KMS-11 (cell line): Measurements from ENCODE around the gene TRIM49.
"Not testable (repeated sequence)": the region's sequence is repeated elsewhere in the genome, so short reads cannot be mapped to it uniquely, and the experiment has no call there.

ENCODE experiments used
- H2AFZ ChIP-seq: fragments of 200-600 bp; sonication (generic); 2 replicates; pipeline ENCODE4 v1.6.1; 2016; ENCODE audit warnings: antibody characterized with exemption, mixed run types, low read depth
- H3K27ac ChIP-seq: fragments of 200-600 bp; sonication (generic); 2 replicates; pipeline ENCODE4 v1.6.1; 2016; ENCODE audit warnings: mild to moderate bottlenecking, mixed run types
- H3K27me3 ChIP-seq: fragments of 200-600 bp; sonication (generic); 2 replicates; pipeline ENCODE4 v1.6.1; 2017; ENCODE audit warnings: mild to moderate bottlenecking, low read depth, mixed run types, moderate library complexity; ENCODE audit not compliant: insufficient read depth
- H3K36me3 ChIP-seq: fragments of 200-600 bp; sonication (generic); 2 replicates; pipeline ENCODE4 v1.6.1; 2017; ENCODE audit warnings: mild to moderate bottlenecking, mixed run types; ENCODE audit not compliant: insufficient read depth
- H3K4me1 ChIP-seq: fragments of 200-600 bp; sonication (generic); 2 replicates; pipeline ENCODE4 v1.6.1; 2016; ENCODE audit warnings: mild to moderate bottlenecking, low read depth, mixed run types; ENCODE audit not compliant: poor library complexity, severe bottlenecking
- H3K4me2 ChIP-seq: fragments of 200-600 bp; sonication (generic); 2 replicates; pipeline ENCODE4 v1.7.0; 2016; ENCODE audit warnings: mild to moderate bottlenecking, mixed run types
- H3K4me3 ChIP-seq: fragments of 200-600 bp; sonication (generic); IDR thresholded peaks from 2 replicates; pipeline ENCODE4 v1.6.1; 2017; ENCODE audit warnings: low read depth, low read length, mixed read lengths; ENCODE audit not compliant: insufficient read depth
- H3K79me2 ChIP-seq: fragments of 200-600 bp; sonication (generic); 2 replicates; pipeline ENCODE4 v1.6.1; 2016; ENCODE audit warnings: low read depth, mixed run types; ENCODE audit not compliant: insufficient read depth
- H3K9ac ChIP-seq: fragments of 200-600 bp; sonication (generic); 2 replicates; pipeline ENCODE4 v1.6.1; 2016; ENCODE audit warnings: mild to moderate bottlenecking, mixed run types
- H4K20me1 ChIP-seq: fragments of 200-600 bp; sonication (generic); 2 replicates; pipeline ENCODE4 v1.6.1; 2016; ENCODE audit warnings: mild to moderate bottlenecking, mixed run types; ENCODE audit not compliant: insufficient read depth

The TRIM49 gene

GRCh38 chr11:89808475-89808874, at the start of gene TRIM49:
Gene TRIM49, minus strand, starts transcription at chr11:89808575. Its CDS starts 4,106 bp downstream, at chr11:89804469.
- H3K79me2 ChIP-seq, H3K27me3 ChIP-seq, H3K4me3 ChIP-seq, H3K9ac ChIP-seq, H3K4me2 ChIP-seq, H4K20me1 ChIP-seq, H3K36me3 ChIP-seq, H2AFZ ChIP-seq, H3K4me1 ChIP-seq, H3K27ac ChIP-seq: not testable (repeated sequence)

- not testable (repeated sequence) for H3K79me2 ChIP-seq, H3K4me1 ChIP-seq
Measured at GRCh38 chr11:89826694-89827093, 18.3 kb upstream of the TRIM49 start.

GRCh38 chr11:89820008-89820407, 11.6 kb upstream of the TRIM49 start:
- not testable (repeated sequence) for H3K9ac ChIP-seq, H4K20me1 ChIP-seq, H3K27me3 ChIP-seq, H3K4me2 ChIP-seq, H3K4me3 ChIP-seq, H3K36me3 ChIP-seq, H3K79me2 ChIP-seq, H2AFZ ChIP-seq, H3K4me1 ChIP-seq, H3K27ac ChIP-seq

More at GRCh38 chr11:89826694-89827093, 18.3 kb upstream of the TRIM49 start:
- not testable (repeated sequence) for H3K4me3 ChIP-seq, H4K20me1 ChIP-seq, H3K36me3 ChIP-seq, H3K27ac ChIP-seq, H3K4me2 ChIP-seq, H2AFZ ChIP-seq, H3K9ac ChIP-seq, H3K27me3 ChIP-seq

GRCh38 chr11:89813535-89813934, 5.2 kb upstream of the TRIM49 start:
- H3K79me2 ChIP-seq, H3K4me1 ChIP-seq, H4K20me1 ChIP-seq, H3K9ac ChIP-seq, H3K27me3 ChIP-seq, H3K27ac ChIP-seq, H3K4me2 ChIP-seq, H3K36me3 ChIP-seq, H2AFZ ChIP-seq, H3K4me3 ChIP-seq: not testable (repeated sequence)

- not testable (repeated sequence) for H3K4me1 ChIP-seq, H3K4me3 ChIP-seq, H3K27me3 ChIP-seq, H2AFZ ChIP-seq, H3K27ac ChIP-seq, H3K79me2 ChIP-seq, H4K20me1 ChIP-seq, H3K4me2 ChIP-seq, H3K9ac ChIP-seq, H3K36me3 ChIP-seq
Measured at GRCh38 chr11:89787506-89788063, 20.8 kb downstream of the TRIM49 start.

GRCh38 chr11:89785726-89786125, 22.6 kb downstream of the TRIM49 start:
- H4K20me1 ChIP-seq, H3K4me3 ChIP-seq, H3K4me1 ChIP-seq, H3K9ac ChIP-seq, H3K79me2 ChIP-seq, H2AFZ ChIP-seq, H3K27ac ChIP-seq, H3K36me3 ChIP-seq, H3K4me2 ChIP-seq, H3K27me3 ChIP-seq: not testable (repeated sequence)

- H2AFZ ChIP-seq, H3K9ac ChIP-seq, H3K4me3 ChIP-seq, H3K79me2 ChIP-seq, H3K4me1 ChIP-seq, H3K36me3 ChIP-seq, H3K27me3 ChIP-seq, H3K27ac ChIP-seq, H4K20me1 ChIP-seq, H3K4me2 ChIP-seq: not testable (repeated sequence)
Measured at GRCh38 chr11:89750822-89751221, 57.6 kb downstream of the TRIM49 start.
